Hepatocyte (in vitro differentiated cells): ENCODE results near the gene LOXHD1. TPM values are rescaled to one million over a fixed set of nuclear protein-coding genes. Genes with fewer than 3 reads are reported as not detected.

Source experiments
- DNase-seq: peaks from one replicate; pipeline ENCODE4 v3.0.0-alpha.2; 2016; ENCODE audit warnings: low spot score
- H2AFZ ChIP-seq: fragments of 200-600 bp; sonication (generic); 2 replicates; pipeline ENCODE4 v1.6.0; 2016; ENCODE audit warnings: antibody characterized with exemption, mild to moderate bottlenecking
- H3K27ac ChIP-seq: fragments of 200-600 bp; sonication (generic); 2 replicates; pipeline ENCODE4 v1.5.1; 2016; ENCODE audit warnings: mild to moderate bottlenecking
- H3K27me3 ChIP-seq: fragments of 200-600 bp; sonication (generic); 2 replicates; pipeline ENCODE4 v1.6.1; 2016
- H3K36me3 ChIP-seq: fragments of 200-600 bp; sonication (generic); replicated peaks from 2 replicates; pipeline ENCODE4 v1.5.1; 2016; ENCODE audit warnings: low read depth; ENCODE audit not compliant: insufficient read depth
- H3K4me1 ChIP-seq: fragments of 200-600 bp; sonication (generic); 2 replicates; pipeline ENCODE4 v1.5.1; 2016; ENCODE audit warnings: mild to moderate bottlenecking, moderate library complexity; ENCODE audit not compliant: insufficient read depth
- H3K4me2 ChIP-seq: fragments of 200-600 bp; sonication (generic); 2 replicates; pipeline ENCODE4 v1.6.0; 2016
- H3K4me3 ChIP-seq: fragments of 200-600 bp; sonication (generic); 2 replicates; pipeline ENCODE4 v1.5.1; 2016; ENCODE audit warnings: mild to moderate bottlenecking
- H3K79me2 ChIP-seq: fragments of 200-600 bp; sonication (generic); 2 replicates; pipeline ENCODE4 v1.6.0; 2017; ENCODE audit warnings: mild to moderate bottlenecking
- H3K9me2 ChIP-seq: fragments of 200-600 bp; sonication (generic); replicated peaks from 2 replicates; pipeline ENCODE4 v1.6.0; 2017; ENCODE audit warnings: mild to moderate bottlenecking; ENCODE audit not compliant: insufficient read depth
- H3K9me3 ChIP-seq: fragments of 200-600 bp; sonication (generic); 2 replicates; pipeline ENCODE4 v1.5.1; 2016; ENCODE audit warnings: low read depth, mild to moderate bottlenecking
- H4K20me1 ChIP-seq: fragments of 200-600 bp; sonication (generic); 2 replicates; pipeline ENCODE4 v1.6.0; 2016; ENCODE audit warnings: mild to moderate bottlenecking; ENCODE audit not compliant: insufficient read depth, poor library complexity, severe bottlenecking
- EZH2 ChIP-seq: fragments of 200-600 bp; sonication (generic); IDR thresholded peaks from 2 replicates; pipeline ENCODE4 v1.6.1; 2016; ENCODE audit warnings: antibody characterized with exemption, mild to moderate bottlenecking, borderline replicate concordance
- EZH2phosphoT487 ChIP-seq: fragments of 200-600 bp; sonication (generic); IDR thresholded peaks from one replicate; pipeline ENCODE4 v1.6.1; 2018; ENCODE audit warnings: antibody characterized with exemption, mild to moderate bottlenecking, low read depth, moderate library complexity; ENCODE audit not compliant: unreplicated experiment, severe bottlenecking
- WGBS: methylation state at CpG from one replicate; pipeline ENCODE4 v1.1.6; 2016; ENCODE audit warnings: low lambda C conversion rate; ENCODE audit errors: missing lambda C conversion rate; 5-methylcytosine and 5-hydroxymethylcytosine counted together
- polyA plus RNA-seq: library from polyadenylated mRNA; unstranded; fragments of >200 nt; fragmentation: Nextera tagmentation; extraction: Ambion mirVana; gene quantifications from 2 replicates; pipeline ENCODE4 v1.2.1, GENCODE V29; 2016
- total RNA-seq: library from RNA; depleted of rRNA; stranded (reverse); fragments of >200 nt; gene quantifications from 2 replicates; pipeline ENCODE4 v1.2.3, GENCODE V29; 2014
- TF ChIP-seq, protein P1 (sequence below): fragments of 200-600 bp; sonication (generic); IDR thresholded peaks from 2 replicates; pipeline ENCODE4 v1.5.1; 2016; ENCODE audit warnings: antibody characterized with exemption, mild to moderate bottlenecking; ENCODE audit not compliant: poor library complexity

The LOXHD1 gene
- total and polyA plus RNA-seq, 2 experiments from 2014 or later, result not detected

DNA sequence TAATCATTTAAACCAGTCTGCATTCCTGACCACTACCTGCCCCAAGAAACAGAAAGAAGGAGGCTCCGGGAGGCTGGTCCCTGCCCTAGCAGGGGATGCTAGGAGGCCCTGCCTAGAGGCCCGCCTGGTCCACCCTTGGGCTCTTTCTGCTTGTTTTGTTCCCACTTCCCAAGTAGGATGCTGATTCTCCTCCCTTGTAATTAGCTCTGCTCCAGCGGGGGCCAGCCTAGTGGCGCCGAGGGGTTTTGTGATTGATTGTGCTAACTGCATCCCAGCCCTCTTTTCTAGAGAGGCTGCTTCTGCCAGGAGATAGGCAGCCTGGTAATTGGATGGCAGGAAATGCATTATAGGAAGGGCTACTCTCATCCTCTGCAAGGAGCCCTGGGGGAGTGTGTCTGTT is 220.0 kb downstream of the LOXHD1 start:
- no peaks in the 10 kb centered on the region for H3K4me1 ChIP-seq
- no peaks in the 10 kb centered on the region for H3K79me2 ChIP-seq
- no peak for TF ChIP-seq EZH2phosphoT487
- TF ChIP-seq, protein P1, sequence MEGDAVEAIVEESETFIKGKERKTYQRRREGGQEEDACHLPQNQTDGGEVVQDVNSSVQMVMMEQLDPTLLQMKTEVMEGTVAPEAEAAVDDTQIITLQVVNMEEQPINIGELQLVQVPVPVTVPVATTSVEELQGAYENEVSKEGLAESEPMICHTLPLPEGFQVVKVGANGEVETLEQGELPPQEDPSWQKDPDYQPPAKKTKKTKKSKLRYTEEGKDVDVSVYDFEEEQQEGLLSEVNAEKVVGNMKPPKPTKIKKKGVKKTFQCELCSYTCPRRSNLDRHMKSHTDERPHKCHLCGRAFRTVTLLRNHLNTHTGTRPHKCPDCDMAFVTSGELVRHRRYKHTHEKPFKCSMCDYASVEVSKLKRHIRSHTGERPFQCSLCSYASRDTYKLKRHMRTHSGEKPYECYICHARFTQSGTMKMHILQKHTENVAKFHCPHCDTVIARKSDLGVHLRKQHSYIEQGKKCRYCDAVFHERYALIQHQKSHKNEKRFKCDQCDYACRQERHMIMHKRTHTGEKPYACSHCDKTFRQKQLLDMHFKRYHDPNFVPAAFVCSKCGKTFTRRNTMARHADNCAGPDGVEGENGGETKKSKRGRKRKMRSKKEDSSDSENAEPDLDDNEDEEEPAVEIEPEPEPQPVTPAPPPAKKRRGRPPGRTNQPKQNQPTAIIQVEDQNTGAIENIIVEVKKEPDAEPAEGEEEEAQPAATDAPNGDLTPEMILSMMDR, result no peak
- TF ChIP-seq EZH2, result no peak
- H3K27ac ChIP-seq, result no peak overlapping the region
- 87% methylated on average over 5 of the region's 5 CpGs for WGBS
- no peak overlapping the region for H3K4me2 ChIP-seq
- H4K20me1 ChIP-seq, result no peaks in the 10 kb centered on the region
- H3K27me3 ChIP-seq, result no peaks in the 10 kb centered on the region
- H3K4me3 ChIP-seq, result no peak overlapping the region
- no peak for DNase-seq
- H2AFZ ChIP-seq, result no peak overlapping the region
- no peaks in the 10 kb centered on the region for H3K9me3 ChIP-seq
- no peaks in the 10 kb centered on the region for H3K9me2 ChIP-seq
- no peaks in the 10 kb centered on the region for H3K36me3 ChIP-seq

DNA sequence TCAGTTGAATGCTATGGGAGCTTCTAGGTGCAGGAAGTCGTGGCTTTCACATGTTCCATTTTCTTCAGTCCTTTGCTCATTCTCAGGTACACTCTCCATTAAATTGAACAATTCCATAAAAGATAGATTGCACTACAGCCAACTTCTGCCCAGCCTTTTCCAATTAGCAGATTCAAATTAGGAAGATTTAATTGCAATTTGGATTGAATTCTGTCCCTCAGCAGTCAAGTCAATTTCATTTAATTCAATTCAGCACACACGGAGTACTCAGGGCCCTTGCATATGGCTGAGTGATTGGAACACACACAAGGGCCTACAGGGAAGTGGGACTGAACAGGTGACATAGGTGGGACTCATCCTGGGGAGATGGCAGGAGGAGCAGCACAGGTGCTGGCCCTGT is 220.4 kb downstream of the LOXHD1 start:
- Histone ChIP-seq H3K4me3 (no peak overlapping the region), H2AFZ (no peak overlapping the region), H3K79me2 (no peaks in the 10 kb centered on the region), H3K9me2 (no peaks in the 10 kb centered on the region), H3K27ac (no peak overlapping the region), H3K4me2 (no peak overlapping the region), H4K20me1 (no peaks in the 10 kb centered on the region), H3K4me1 (no peaks in the 10 kb centered on the region), H3K27me3 (no peaks in the 10 kb centered on the region), H3K9me3 (no peaks in the 10 kb centered on the region), H3K36me3 (no peaks in the 10 kb centered on the region)
- TF ChIP-seq, protein P1, result no peak
- no peak for TF ChIP-seq EZH2
- no peak for TF ChIP-seq EZH2phosphoT487
- 85% methylated on average over 2 of the region's 2 CpGs for WGBS
- no peak for DNase-seq

DNA sequence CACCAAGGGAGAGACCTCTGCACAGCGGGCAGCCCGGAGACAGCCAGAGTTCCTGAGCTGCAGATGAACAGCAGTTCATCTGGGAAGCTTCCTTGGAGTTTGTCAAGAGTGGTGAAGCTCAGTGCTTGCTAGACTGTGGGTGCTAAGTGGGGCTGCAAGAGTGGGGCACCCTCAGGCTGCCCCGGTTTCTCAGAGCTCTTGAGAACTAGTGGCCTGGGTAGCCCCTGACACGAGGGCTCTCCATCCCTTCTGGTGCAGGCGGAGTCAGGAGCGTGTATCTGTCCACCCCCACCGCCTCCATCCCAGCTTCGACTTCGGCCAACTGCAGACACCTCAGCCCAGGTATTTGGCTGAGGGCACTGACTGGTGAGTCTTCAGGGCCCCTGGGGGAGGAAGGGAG is 222.0 kb downstream of the LOXHD1 start:
- Histone ChIP-seq H3K4me1 (no peaks in the 10 kb centered on the region), H3K9me3 (no peaks in the 10 kb centered on the region), H3K27ac (no peak overlapping the region), H3K4me3 (no peak overlapping the region), H3K36me3 (no peaks in the 10 kb centered on the region), H3K79me2 (no peaks in the 10 kb centered on the region), H4K20me1 (no peaks in the 10 kb centered on the region), H3K4me2 (no peak overlapping the region), H3K27me3 (no peaks in the 10 kb centered on the region), H2AFZ (no peak overlapping the region), H3K9me2 (no peaks in the 10 kb centered on the region)
- WGBS, result 84% methylated on average over 9 of the region's 9 CpGs
- TF ChIP-seq, protein P1, result no peak
- TF ChIP-seq EZH2 (no peak), EZH2phosphoT487 (no peak)
- DNase-seq, result no peak

DNA sequence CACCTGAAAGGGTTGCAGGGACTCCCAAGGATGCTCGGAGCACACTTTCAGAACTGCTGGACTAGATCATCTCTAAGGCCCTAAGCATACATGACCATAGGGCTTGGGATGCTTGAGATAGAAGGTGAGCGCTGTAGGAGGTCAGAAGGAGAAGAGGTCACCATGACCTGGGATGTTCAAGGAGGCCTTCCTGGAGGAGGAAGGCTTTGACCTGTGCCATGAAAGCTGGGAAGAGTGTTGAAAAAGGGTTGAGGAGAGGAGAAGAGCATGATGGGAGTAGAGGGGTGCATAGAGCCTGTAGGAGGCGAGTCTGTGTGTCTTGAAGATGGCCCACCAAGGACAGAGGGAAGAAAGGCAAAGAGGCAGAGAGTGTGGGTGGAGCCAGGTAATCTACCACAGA is 222.4 kb downstream of the LOXHD1 start:
- no peaks in the 10 kb centered on the region for H3K79me2 ChIP-seq
- no peak overlapping the region for H3K27ac ChIP-seq
- TF ChIP-seq EZH2, result no peak
- TF ChIP-seq, protein P1, result no peak
- TF ChIP-seq EZH2phosphoT487, result no peak
- no peaks in the 10 kb centered on the region for H4K20me1 ChIP-seq
- no peak overlapping the region for H3K4me3 ChIP-seq
- H3K9me3 ChIP-seq, result no peaks in the 10 kb centered on the region
- H3K4me1 ChIP-seq, result no peaks in the 10 kb centered on the region
- no peak overlapping the region for H2AFZ ChIP-seq
- no peaks in the 10 kb centered on the region for H3K27me3 ChIP-seq
- no peak for DNase-seq
- H3K36me3 ChIP-seq, result no peaks in the 10 kb centered on the region
- H3K4me2 ChIP-seq, result no peak overlapping the region
- no peaks in the 10 kb centered on the region for H3K9me2 ChIP-seq
- 95% methylated on average over 3 of the region's 3 CpGs for WGBS
